Ishikawa (cell line): ENCODE measurements around the gene ZBTB44.

ENCODE experiments used
- CEBPB ChIP-seq: IDR thresholded peaks from 2 replicates; pipeline ENCODE4 v1.6.1; 2012
- CREB1 ChIP-seq: IDR thresholded peaks from 2 replicates; pipeline ENCODE4 v1.6.1; 2012; ENCODE audit warnings: low read depth
- EGR1 ChIP-seq: IDR thresholded peaks from 2 replicates; pipeline ENCODE4 v1.6.1; 2012
- EP300 ChIP-seq: IDR thresholded peaks from 2 replicates; pipeline ENCODE4 v1.6.1; 2012; ENCODE audit warnings: borderline replicate concordance
- FOXM1 ChIP-seq: IDR thresholded peaks from 2 replicates; pipeline ENCODE4 v1.6.1; 2012; ENCODE audit warnings: low read depth, borderline replicate concordance
- MAX ChIP-seq: IDR thresholded peaks from 2 replicates; pipeline ENCODE4 v1.6.1; 2012
- RAD21 ChIP-seq: IDR thresholded peaks from 2 replicates; pipeline ENCODE4 v1.6.1; 2012; ENCODE audit warnings: low read depth
- REST ChIP-seq: IDR thresholded peaks from 2 replicates; pipeline ENCODE4 v1.6.1; 2012; ENCODE audit warnings: low read depth, mild to moderate bottlenecking
- TAF1 ChIP-seq: IDR thresholded peaks from 2 replicates; pipeline ENCODE4 v1.6.1; 2012; ENCODE audit warnings: low read depth, mild to moderate bottlenecking
- TCF12 ChIP-seq: IDR thresholded peaks from 2 replicates; pipeline ENCODE4 v1.6.1; 2012; ENCODE audit warnings: low read depth
- TEAD4 ChIP-seq: IDR thresholded peaks from 2 replicates; pipeline ENCODE4 v1.6.1; 2012
- YY1 ChIP-seq: IDR thresholded peaks from 2 replicates; pipeline ENCODE4 v1.6.1; 2012; ENCODE audit warnings: low read depth
- ZBTB7A ChIP-seq: IDR thresholded peaks from 2 replicates; pipeline ENCODE4 v1.6.1; 2012; ENCODE audit warnings: low read depth

GRCh38 chr11:130177782-130178181 lies 136.9 kb downstream of the ZBTB44 start:
- TF ChIP-seq RAD21 (no peak), YY1 (no peak), ZBTB7A (no peak), EGR1 (no peak), EP300 (no peak), REST (no peak), MAX (no peak), TEAD4 (no peak), TAF1 (no peak), FOXM1 (no peak), CREB1 (no peak), TCF12 (no peak), CEBPB (no peak)
